ENCODE results near the gene DPY30. TPM values are rescaled to one million over a fixed set of nuclear protein-coding genes. Genes with fewer than 3 reads are reported as not detected.

Gene DPY30
- total RNA-seq, 1 donor from 2014 or later, result 64.1 TPM

- H3K27me3 ChIP-seq (ENCODE audit: control insufficient read depth, insufficient read depth, low read length), result no peaks in the 10 kb centered on the region
- H3K4me3 ChIP-seq (ENCODE audit: low read depth, low read length), result no peak overlapping the region
- TF ChIP-seq CTCF (IDR thresholded peaks at IDR 0.05; ENCODE audit: insufficient read depth, low read length, poor library complexity, severe bottlenecking), result no peak
- H3K36me3 ChIP-seq (ENCODE audit: control insufficient read depth, insufficient read depth, low read length), result no peaks in the 10 kb centered on the region
- no peak for DNase-seq (ENCODE audit: low read depth)
Measured at GRCh38 chr2:32003791-32004190, 35.8 kb downstream of the DPY30 start.

DNA sequence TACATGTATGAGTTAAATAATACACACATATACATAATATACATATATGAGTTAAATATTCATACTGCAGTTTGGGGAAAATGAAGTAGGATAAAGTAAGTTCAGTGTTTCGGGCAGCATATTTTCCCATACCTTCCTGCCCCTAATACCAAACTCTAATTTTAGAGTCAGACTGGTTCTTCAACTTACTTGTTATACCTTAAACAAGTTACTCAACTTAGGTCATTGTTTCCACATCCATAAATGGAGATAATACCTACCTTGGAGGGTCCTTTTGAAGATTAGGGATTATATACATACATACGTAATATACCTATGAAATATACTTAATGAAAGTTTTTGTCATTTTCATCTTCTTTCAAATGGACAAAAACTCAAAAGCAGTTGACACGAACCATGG lies 37.2 kb downstream of the DPY30 start:
- no peak for TF ChIP-seq CTCF (IDR thresholded peaks at IDR 0.05; ENCODE audit: insufficient read depth, low read length, poor library complexity, severe bottlenecking)
- H3K4me3 ChIP-seq (ENCODE audit: low read depth, low read length), result no peak overlapping the region
- DNase-seq (ENCODE audit: low read depth), result no peak
- H3K36me3 ChIP-seq (ENCODE audit: control insufficient read depth, insufficient read depth, low read length), result no peaks in the 10 kb centered on the region
- H3K27me3 ChIP-seq (ENCODE audit: control insufficient read depth, insufficient read depth, low read length), result no peaks in the 10 kb centered on the region

DNA sequence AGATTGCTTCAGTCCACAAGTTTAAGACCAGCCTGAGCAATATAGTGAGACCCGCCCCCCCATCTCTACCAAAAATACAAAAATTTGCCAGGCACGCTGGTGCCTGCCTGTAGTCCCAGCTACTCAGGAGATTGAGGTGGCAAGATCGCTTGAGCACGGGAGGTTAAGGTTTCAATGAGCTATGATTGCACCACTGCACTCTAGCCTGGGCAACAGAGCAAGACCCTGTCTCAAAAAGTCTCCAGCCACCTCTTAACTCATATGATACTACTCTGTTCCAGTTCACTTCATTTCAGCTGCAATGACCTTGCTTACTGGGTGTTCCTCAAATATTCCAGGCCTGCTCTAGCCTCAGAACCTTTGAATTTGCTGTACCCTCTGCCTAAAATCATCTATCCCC lies 40.2 kb downstream of the DPY30 start:
- no peak for DNase-seq (ENCODE audit: low read depth)
- TF ChIP-seq CTCF (IDR thresholded peaks at IDR 0.05; ENCODE audit: insufficient read depth, low read length, poor library complexity, severe bottlenecking), result no peak
- Histone ChIP-seq H3K4me3 (ENCODE audit: low read depth, low read length) (no peak overlapping the region), H3K27me3 (ENCODE audit: control insufficient read depth, insufficient read depth, low read length) (no peaks in the 10 kb centered on the region), H3K36me3 (ENCODE audit: control insufficient read depth, insufficient read depth, low read length) (no peaks in the 10 kb centered on the region)

- TF ChIP-seq CTCF (IDR thresholded peaks at IDR 0.05; ENCODE audit: insufficient read depth, low read length, poor library complexity, severe bottlenecking), result no peak
- Histone ChIP-seq H3K36me3 (ENCODE audit: control insufficient read depth, insufficient read depth, low read length) (no peaks in the 10 kb centered on the region), H3K4me3 (ENCODE audit: low read depth, low read length) (no peak overlapping the region), H3K27me3 (ENCODE audit: control insufficient read depth, insufficient read depth, low read length) (no peaks in the 10 kb centered on the region)
- DNase-seq (ENCODE audit: low read depth), result no peak
Measured at GRCh38 chr2:31998731-31999383, 40.7 kb downstream of the DPY30 start.

GRCh38 chr2:31997653-31998052 lies 42.0 kb downstream of the DPY30 start:
- TF ChIP-seq CTCF (IDR thresholded peaks at IDR 0.05; ENCODE audit: insufficient read depth, low read length, poor library complexity, severe bottlenecking), result no peak
- no peak overlapping the region for H3K4me3 ChIP-seq (ENCODE audit: low read depth, low read length)
- DNase-seq (ENCODE audit: low read depth), result no peak
- no peaks in the 10 kb centered on the region for H3K27me3 ChIP-seq (ENCODE audit: control insufficient read depth, insufficient read depth, low read length)
- no peaks in the 10 kb centered on the region for H3K36me3 ChIP-seq (ENCODE audit: control insufficient read depth, insufficient read depth, low read length)

- Histone ChIP-seq H3K27me3 (ENCODE audit: control insufficient read depth, insufficient read depth, low read length) (no peaks in the 10 kb centered on the region), H3K36me3 (ENCODE audit: control insufficient read depth, insufficient read depth, low read length) (no peaks in the 10 kb centered on the region), H3K4me3 (ENCODE audit: low read depth, low read length) (no peak overlapping the region)
- no peak for DNase-seq (ENCODE audit: low read depth)
- TF ChIP-seq CTCF (IDR thresholded peaks at IDR 0.05; ENCODE audit: insufficient read depth, low read length, poor library complexity, severe bottlenecking), result no peak
Measured at GRCh38 chr2:31996571-31997150, 42.9 kb downstream of the DPY30 start.

Data from kidney epithelial cell (primary cell).